PC-3 (cell line): ENCODE results near the gene GPRC5C. TPM values are rescaled to one million over a fixed set of nuclear protein-coding genes. Genes with fewer than 3 reads are reported as not detected.

Experiments
- ATAC-seq: fragments of 200-7000 bp; cut with Tn5 transposase; 2 replicates; pipeline ENCODE4 v1.9.1; 2020; ENCODE audit warnings: mild to moderate bottlenecking, moderate library complexity
- BruUV-seq: library from RNA; stranded (reverse); fragments of 400-500 nt; replicated peaks from 2 replicates; lab custom pipeline; 2021; lab: Mats Ljungman, UMichigan
- CTCF ChIA-PET: fragments of 300-600 bp; sonication (Branson Sonifier 250); formaldehyde crosslinking; loops from one replicate; lab custom pipeline; 2022; ENCODE audit warnings: antibody characterized with exemption; lab: Charles Lee
- POLR2A ChIA-PET: fragments of 300-600 bp; sonication (Branson Sonifier 250); formaldehyde crosslinking; loops from one replicate; lab custom pipeline; 2022; ENCODE audit warnings: antibody characterized with exemption; ENCODE audit not compliant: unreplicated experiment; lab: Charles Lee
- DNase-seq: peaks from one replicate; pipeline ENCODE4 v3.0.0-alpha.2; 2015
- H2AFZ ChIP-seq: fragments of 300-600 bp; sonication (generic); 2 replicates; pipeline ENCODE4 v1.6.0; 2016; ENCODE audit warnings: antibody characterized with exemption, low read length
- H3F3A ChIP-seq: fragments of 300-600 bp; sonication (generic); one replicate; pipeline ENCODE4 v1.6.0; 2017; ENCODE audit warnings: antibody characterized with exemption, low read length, control low read depth, mild to moderate bottlenecking; ENCODE audit not compliant: unreplicated experiment
- H3K27ac ChIP-seq: fragments of 300-600 bp; sonication (generic); 2 replicates; pipeline ENCODE4 v1.5.1; 2016; ENCODE audit warnings: mild to moderate bottlenecking, low read length
- H3K27me3 ChIP-seq: fragments of 300-600 bp; sonication (generic); 2 replicates; pipeline ENCODE4 v1.6.1; 2016; ENCODE audit warnings: low read length, mixed read lengths
- H3K36me3 ChIP-seq: fragments of 300-600 bp; sonication (generic); 2 replicates; pipeline ENCODE4 v1.6.1; 2016; ENCODE audit warnings: low read depth, mixed run types, low read length, mixed read lengths
- H3K4me1 ChIP-seq: fragments of 300-600 bp; sonication (generic); 2 replicates; pipeline ENCODE4 v1.5.1; 2016; ENCODE audit warnings: low read length; ENCODE audit not compliant: insufficient read depth
- H3K4me2 ChIP-seq: fragments of 300-600 bp; sonication (generic); 2 replicates; pipeline ENCODE4 v1.6.0; 2016; ENCODE audit warnings: low read length
- H3K4me3 ChIP-seq: fragments of 300-600 bp; sonication (generic); 2 replicates; pipeline ENCODE4 v1.5.1; 2016; ENCODE audit warnings: mild to moderate bottlenecking, low read length, mixed read lengths
- H3K79me2 ChIP-seq: fragments of 300-600 bp; sonication (generic); 2 replicates; pipeline ENCODE4 v1.6.1; 2017; ENCODE audit warnings: low read length, mixed read lengths
- H3K9ac ChIP-seq: fragments of 300-600 bp; sonication (generic); 2 replicates; pipeline ENCODE4 v1.6.0; 2016; ENCODE audit warnings: mild to moderate bottlenecking, low read length
- H3K9me2 ChIP-seq: fragments of 300-600 bp; sonication (generic); replicated peaks from 2 replicates; pipeline ENCODE4 v1.6.1; 2016; ENCODE audit warnings: mixed run types, low read length, mixed read lengths
- H3K9me3 ChIP-seq: fragments of 300-600 bp; sonication (generic); 2 replicates; pipeline ENCODE4 v1.6.1; 2016; ENCODE audit warnings: low read length, mixed read lengths
- H4K20me1 ChIP-seq: fragments of 300-600 bp; sonication (generic); 2 replicates; pipeline ENCODE4 v1.6.1; 2016; ENCODE audit warnings: low read length, mixed read lengths
- EZH2 ChIP-seq: fragments of 300-600 bp; sonication (generic); IDR thresholded peaks from one replicate; pipeline ENCODE4 v1.6.1; 2017; ENCODE audit warnings: antibody characterized with exemption, mild to moderate bottlenecking, low read length; ENCODE audit not compliant: unreplicated experiment
- EZH2phosphoT487 ChIP-seq: fragments of 300-600 bp; sonication (generic); IDR thresholded peaks from 2 replicates; pipeline ENCODE4 v1.6.1; 2018; ENCODE audit warnings: mild to moderate bottlenecking, antibody characterized with exemption, low read length, borderline replicate concordance
- intact Hi-C: fragments of 100-400 bp; cut with micrococcal nuclease; formaldehyde crosslinking; loops from 2 replicates; pipeline ENCODE4 v1.9.0; 2023
- total RNA-seq: library from RNA; depleted of rRNA; stranded (reverse); fragments of >200 nt; gene quantifications from 2 replicates; pipeline ENCODE4 v1.2.3, GENCODE V29; 2014
- TF ChIP-seq, protein P1 (sequence below): fragments of 300-600 bp; sonication (generic); conservative IDR thresholded peaks from 2 replicates; pipeline ENCODE4 v1.5.1; 2017; ENCODE audit warnings: antibody characterized with exemption, low read depth, mild to moderate bottlenecking, low read length

GPRC5C gene
- total RNA-seq, 1 experiment from 2014 or later = 209 TPM

DNA sequence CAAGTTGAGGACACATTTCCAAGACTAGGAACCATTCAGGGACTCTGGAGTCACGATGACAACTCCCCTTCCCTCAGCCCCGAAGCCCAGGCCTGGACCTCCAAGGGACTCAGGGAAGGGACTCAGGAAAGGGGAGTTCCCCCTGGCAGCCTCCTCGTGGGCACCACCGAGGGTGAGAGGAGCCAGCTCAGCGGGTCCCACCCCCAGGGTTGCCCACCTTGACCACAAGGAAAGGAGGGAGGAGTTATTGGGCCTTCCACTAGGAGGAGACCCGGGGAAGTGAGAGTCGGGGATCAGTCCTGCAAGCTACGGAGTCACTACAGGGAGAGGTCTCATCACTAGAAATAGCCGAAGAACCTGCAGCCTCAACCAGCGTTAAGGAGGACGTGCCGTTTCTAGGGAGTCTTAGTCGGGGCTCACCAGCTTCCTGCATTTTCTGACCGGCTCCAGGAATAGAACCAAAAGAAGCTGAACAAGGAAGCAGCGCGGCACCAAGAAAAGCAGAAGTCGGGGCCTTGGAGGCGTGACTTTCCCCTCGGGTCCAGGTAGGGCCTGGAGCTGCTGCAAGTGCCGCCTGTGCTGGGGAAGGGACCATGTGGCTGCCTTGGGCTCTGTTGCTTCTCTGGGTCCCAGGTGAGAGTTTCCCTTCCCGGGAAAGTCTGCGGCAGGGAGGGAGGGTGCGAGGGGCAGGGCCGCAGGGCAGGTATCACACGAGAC lies 34.4 kb downstream of the GPRC5C start, which contains the start of gene CD300A:
CD300A (plus strand) TSS at position 524 of the 717 bp plus-strand sequence; CDS start at position 594, 70 bp downstream.
- Histone ChIP-seq H3K9ac (no peak within 1 kb of the TSS), H3F3A (no peaks in the 10 kb centered on the region), H4K20me1 (no peaks in the 10 kb centered on the region), H3K4me2 (no peak within 1 kb of the TSS), H2AFZ (no peak within 1 kb of the TSS), H3K27me3 (peaks cover 7% of the 10 kb centered on the region; the same call in 1 of the 2 replicates), H3K36me3 (no peaks in the 10 kb centered on the region), H3K4me3 (no peak within 1 kb of the TSS), H3K27ac (no peak within 1 kb of the TSS), H3K4me1 (no peaks in the 10 kb centered on the region), H3K79me2 (no peaks in the 10 kb centered on the region), H3K9me2 (no peaks in the 10 kb centered on the region), H3K9me3 (no peaks in the 10 kb centered on the region)
- intact Hi-C loops = no loop called here
- no TSS peak for BruUV-seq
- ChIA-PET POLR2A (no interaction called here), CTCF (no interaction called here)
- ATAC-seq (no peak), DNase-seq (no peak)
- TF ChIP-seq, protein P1, sequence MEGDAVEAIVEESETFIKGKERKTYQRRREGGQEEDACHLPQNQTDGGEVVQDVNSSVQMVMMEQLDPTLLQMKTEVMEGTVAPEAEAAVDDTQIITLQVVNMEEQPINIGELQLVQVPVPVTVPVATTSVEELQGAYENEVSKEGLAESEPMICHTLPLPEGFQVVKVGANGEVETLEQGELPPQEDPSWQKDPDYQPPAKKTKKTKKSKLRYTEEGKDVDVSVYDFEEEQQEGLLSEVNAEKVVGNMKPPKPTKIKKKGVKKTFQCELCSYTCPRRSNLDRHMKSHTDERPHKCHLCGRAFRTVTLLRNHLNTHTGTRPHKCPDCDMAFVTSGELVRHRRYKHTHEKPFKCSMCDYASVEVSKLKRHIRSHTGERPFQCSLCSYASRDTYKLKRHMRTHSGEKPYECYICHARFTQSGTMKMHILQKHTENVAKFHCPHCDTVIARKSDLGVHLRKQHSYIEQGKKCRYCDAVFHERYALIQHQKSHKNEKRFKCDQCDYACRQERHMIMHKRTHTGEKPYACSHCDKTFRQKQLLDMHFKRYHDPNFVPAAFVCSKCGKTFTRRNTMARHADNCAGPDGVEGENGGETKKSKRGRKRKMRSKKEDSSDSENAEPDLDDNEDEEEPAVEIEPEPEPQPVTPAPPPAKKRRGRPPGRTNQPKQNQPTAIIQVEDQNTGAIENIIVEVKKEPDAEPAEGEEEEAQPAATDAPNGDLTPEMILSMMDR = no peak
- TF ChIP-seq EZH2phosphoT487 (no peak), EZH2 (no peak)

DNA sequence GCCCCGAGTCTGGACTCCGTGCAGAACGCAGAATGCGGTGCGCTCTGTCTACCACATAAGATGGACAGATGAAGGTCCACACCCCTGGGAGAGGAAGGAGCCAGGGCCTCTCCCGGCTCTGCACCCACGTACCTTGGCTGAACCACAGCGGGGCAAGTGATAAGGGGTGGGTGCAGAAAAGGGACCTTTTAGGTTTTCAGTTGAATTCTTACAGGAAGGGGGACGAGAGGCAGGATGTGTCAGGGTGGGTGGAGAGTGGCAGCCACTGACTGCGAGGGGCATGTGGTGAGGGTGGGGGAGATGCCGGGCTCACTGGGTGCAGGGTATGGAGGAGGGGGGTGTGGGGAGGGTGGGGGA lies 34.9 kb downstream of the GPRC5C start:
- DNase-seq = no peak
- Histone ChIP-seq H3K9ac (no peak overlapping the region), H3K4me1 (no peaks in the 10 kb centered on the region), H3K36me3 (no peaks in the 10 kb centered on the region), H3K79me2 (no peaks in the 10 kb centered on the region), H3K4me3 (no peak overlapping the region), H3K4me2 (no peak overlapping the region), H3F3A (no peaks in the 10 kb centered on the region), H4K20me1 (no peaks in the 10 kb centered on the region), H3K27ac (no peak overlapping the region), H3K9me2 (no peaks in the 10 kb centered on the region), H3K27me3 (peaks cover 12% of the 10 kb centered on the region; the same call in 1 of the 2 replicates), H2AFZ (no peak overlapping the region), H3K9me3 (no peaks in the 10 kb centered on the region)
- no TSS peak for BruUV-seq
- CTCF ChIA-PET = no interaction called here
- intact Hi-C loops = no loop called here
- POLR2A ChIA-PET = no interaction called here
- ATAC-seq = no peak
- no peak for TF ChIP-seq EZH2
- TF ChIP-seq EZH2phosphoT487 = no peak
- TF ChIP-seq, protein P1 = no peak
